ENCODE results near the gene MDGA2. TPM values are rescaled to one million over a fixed set of nuclear protein-coding genes. Genes with fewer than 3 reads are reported as not detected.

Gene MDGA2
- total and polyA plus RNA-seq, 2 of the 8 experiments (the other 6 are each of a cell fraction or from before 2014, with no cell fraction given): 0.11 to 0.69 TPM

- no peak for TF ChIP-seq CTCF (IDR thresholded peaks at IDR 0.05; ENCODE audit: control extremely low read depth in 1 of 3, insufficient read depth in 1 of 3, low read depth in 1 of 3, low read length in 3 of 3)
- no peak for TF ChIP-seq USF2 (IDR thresholded peaks at IDR 0.05; ENCODE audit: low read length)
- TF ChIP-seq SAP30 (IDR thresholded peaks at IDR 0.05; ENCODE audit: insufficient read depth, insufficient replicate concordance, low read length): no peak
- TF ChIP-seq TAF1 (IDR thresholded peaks at IDR 0.05; ENCODE audit: low read depth, low read length): no peak
- TF ChIP-seq TEAD4 (IDR thresholded peaks at IDR 0.05; ENCODE audit: low read depth, low read length): no peak
These were observed 689.6 kb downstream of the MDGA2 start (continued) for GRCh38 chr14:46985529-46986380.

Measured in H1 (cell line).